GM21367 (cell line): ENCODE measurements around the gene FPR3.
"Not testable (repeated sequence)": the region's sequence is repeated elsewhere in the genome, so short reads cannot be mapped to it uniquely, and the experiment has no call there.

Experiments
- ATAC-seq: cut with Tn5 transposase; IDR thresholded peaks from one replicate; pipeline ENCODE4 v1.9.1; 2021; ENCODE audit not compliant: unreplicated experiment

FPR3 gene

GRCh38 chr19:51794885-51795490 is at the start of gene FPR3:
Gene FPR3, plus strand, starts transcription at chr19:51795157. Its CDS starts 28,592 bp downstream, at chr19:51823749.
- ATAC-seq, result no peak

- ATAC-seq, result no peak
Measured at GRCh38 chr19:51746731-51747130, 48.2 kb upstream of the FPR3 start.

- ATAC-seq, result no peak
Measured at GRCh38 chr19:51749979-51750378, 45.0 kb upstream of the FPR3 start.

- ATAC-seq, result no peak
Measured at GRCh38 chr19:51750400-51751094, 44.4 kb upstream of the FPR3 start.

GRCh38 chr19:51751655-51752054 is 43.3 kb upstream of the FPR3 start, which contains the start of gene FPR1:
Gene FPR1, minus strand, starts transcription at chr19:51751878. Its CDS starts 4,884 bp downstream, at chr19:51746994.
- ATAC-seq, result no peak

- no peak for ATAC-seq
Measured at GRCh38 chr19:51754109-51754508, 40.8 kb upstream of the FPR3 start.

GRCh38 chr19:51754770-51755169 is 40.2 kb upstream of the FPR3 start:
- ATAC-seq, result no peak

- ATAC-seq, result no peak
Measured at GRCh38 chr19:51755571-51755970, 39.4 kb upstream of the FPR3 start.

- no peak for ATAC-seq
Measured at GRCh38 chr19:51760697-51761356, 34.1 kb upstream of the FPR3 start, which contains the start of gene FPR2. Gene FPR2, plus strand, starts transcription at chr19:51761180. Its CDS starts 7,479 bp downstream, at chr19:51768659.

- ATAC-seq, result no peak
Measured at GRCh38 chr19:51761696-51762095, 33.3 kb upstream of the FPR3 start.

- no peak for ATAC-seq
Measured at GRCh38 chr19:51765086-51765485, 29.9 kb upstream of the FPR3 start.

- ATAC-seq, result no peak
Measured at GRCh38 chr19:51766461-51766860, 28.5 kb upstream of the FPR3 start.

GRCh38 chr19:51771376-51772130 is 23.4 kb upstream of the FPR3 start:
- ATAC-seq, result no peak

- no peak for ATAC-seq
Measured at GRCh38 chr19:51772977-51773376, 22.0 kb upstream of the FPR3 start.

GRCh38 chr19:51776561-51776960 is 18.4 kb upstream of the FPR3 start:
- not testable (repeated sequence) for ATAC-seq

- ATAC-seq, result no peak
Measured at GRCh38 chr19:51777570-51778462, 17.1 kb upstream of the FPR3 start.

- no peak for ATAC-seq
Measured at GRCh38 chr19:51779181-51779580, 15.8 kb upstream of the FPR3 start.

- no peak for ATAC-seq
Measured at GRCh38 chr19:51779703-51780102, 15.3 kb upstream of the FPR3 start.

- ATAC-seq, result no peak
Measured at GRCh38 chr19:51780270-51780669, 14.7 kb upstream of the FPR3 start.

- no peak for ATAC-seq
Measured at GRCh38 chr19:51781999-51782398, 13.0 kb upstream of the FPR3 start.
